ENCODE data around the gene ASCL2.

Gene ASCL2

GRCh38 chr11:2223153-2223794, 47.1 kb downstream of the ASCL2 start:
- DNase-seq, result no peak

GRCh38 chr11:2222451-2222850, 47.9 kb downstream of the ASCL2 start:
- no peak for DNase-seq

- DNase-seq, result no peak
Observed at GRCh38 chr11:2221591-2221990, 48.8 kb downstream of the ASCL2 start.

GRCh38 chr11:2221024-2221423, 49.4 kb downstream of the ASCL2 start:
- no peak for DNase-seq

GRCh38 chr11:2220173-2220771, 50.1 kb downstream of the ASCL2 start:
- DNase-seq, result no peak

GRCh38 chr11:2219318-2220017, 50.9 kb downstream of the ASCL2 start:
- DNase-seq, result no peak

Data from NCI-H510A (cell line).